GM21423 (cell line): ENCODE results near the gene DNAJC4.

Source experiments
- ATAC-seq: cut with Tn5 transposase; IDR thresholded peaks from one replicate; pipeline ENCODE4 v1.9.1; 2021; ENCODE audit warnings: mild to moderate bottlenecking, moderate library complexity; ENCODE audit not compliant: unreplicated experiment

Gene DNAJC4, protein sequence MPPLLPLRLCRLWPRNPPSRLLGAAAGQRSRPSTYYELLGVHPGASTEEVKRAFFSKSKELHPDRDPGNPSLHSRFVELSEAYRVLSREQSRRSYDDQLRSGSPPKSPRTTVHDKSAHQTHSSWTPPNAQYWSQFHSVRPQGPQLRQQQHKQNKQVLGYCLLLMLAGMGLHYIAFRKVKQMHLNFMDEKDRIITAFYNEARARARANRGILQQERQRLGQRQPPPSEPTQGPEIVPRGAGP

GRCh38 chr11:64230171-64230984 lies at the start of gene DNAJC4:
TSS of gene DNAJC4 (plus strand) at chr11:64230548. CDS start at chr11:64230855, 307 bp downstream.
- ATAC-seq, result peak; percentile 43

DNA sequence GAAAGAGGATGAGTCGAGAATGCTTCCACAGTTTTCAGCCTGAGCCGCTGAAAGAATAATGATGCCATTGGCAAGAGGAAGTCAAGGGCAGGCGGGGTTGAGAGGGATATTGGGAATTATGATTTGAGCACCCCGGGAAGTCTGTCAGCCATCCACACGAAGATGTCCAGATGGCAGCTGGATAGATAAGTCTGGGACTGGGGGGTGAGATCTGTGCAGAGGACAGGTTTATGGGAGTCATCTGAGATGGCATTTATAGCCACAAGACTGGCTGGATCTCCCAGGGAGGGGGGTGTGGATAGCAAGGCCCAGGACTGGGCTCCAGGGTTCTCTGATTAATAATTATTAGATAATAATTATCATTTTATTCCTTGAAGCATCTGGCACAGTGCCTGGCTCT lies 49.5 kb upstream of the DNAJC4 start:
- no peak for ATAC-seq

DNA sequence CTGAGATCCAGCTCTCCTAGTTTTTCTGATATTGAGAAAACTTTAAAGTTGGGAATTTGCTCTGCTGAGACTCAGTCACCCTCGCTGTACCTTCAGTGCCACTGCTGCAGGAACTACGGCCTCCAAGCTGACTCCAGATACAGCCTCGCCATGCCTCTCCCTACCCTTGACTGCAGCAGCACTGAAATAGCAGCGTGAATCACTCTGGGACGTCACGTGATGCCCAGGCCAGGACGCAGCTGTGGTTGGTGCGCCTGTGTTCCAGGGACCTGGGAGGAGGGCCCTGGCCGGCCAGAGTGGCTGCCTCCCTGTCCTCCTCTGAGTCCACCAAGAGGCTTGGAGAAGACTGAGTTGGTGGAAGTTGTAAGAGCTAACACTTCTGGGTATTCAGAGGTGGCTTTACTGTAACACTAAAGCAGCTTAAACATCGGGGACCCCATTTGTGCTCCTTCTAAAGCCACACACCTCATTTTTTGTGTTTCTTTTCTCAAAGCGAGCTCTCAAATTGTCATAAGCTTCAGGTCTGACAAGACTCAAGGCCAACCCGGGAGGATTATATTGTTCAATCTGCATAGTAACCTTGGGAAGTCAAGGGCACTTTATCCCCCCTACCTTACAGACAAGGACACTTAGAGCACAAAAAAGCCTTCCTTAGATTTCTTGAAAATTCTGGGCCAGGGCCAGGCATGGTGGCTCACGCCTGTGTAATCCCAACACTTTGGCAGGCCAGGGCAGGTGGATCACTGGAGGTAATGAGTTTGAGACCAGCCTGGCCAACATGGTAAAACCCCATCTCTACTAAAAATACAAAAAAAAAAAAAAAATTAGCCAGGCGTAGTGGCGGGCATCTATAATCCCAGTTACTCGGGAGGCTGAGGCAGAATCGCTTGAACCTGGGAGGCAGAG lies 48.6 kb upstream of the DNAJC4 start:
- ATAC-seq, result no peak

DNA sequence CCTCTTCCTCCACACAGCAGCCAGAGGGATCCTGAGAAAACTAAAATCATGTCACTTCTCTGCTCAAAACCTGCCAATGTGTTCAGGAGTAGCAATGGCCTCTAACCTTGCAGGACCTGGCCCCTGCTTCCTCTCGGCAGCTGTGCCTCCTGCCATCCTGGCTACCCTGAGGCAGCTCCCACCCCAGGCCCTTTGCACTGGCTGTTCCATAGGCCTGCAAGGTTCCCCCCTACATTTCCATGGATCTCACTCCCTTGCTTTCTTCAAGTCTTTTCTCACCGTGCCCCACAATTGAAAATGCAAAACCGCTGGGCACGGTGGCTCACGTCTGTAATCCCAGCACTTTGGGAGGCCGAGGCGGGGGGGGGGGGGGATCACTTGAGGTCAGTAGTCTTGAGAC lies 46.5 kb upstream of the DNAJC4 start:
- ATAC-seq, result no peak

- ATAC-seq, result peak; percentile 24
These were observed 45.1 kb upstream of the DNAJC4 start for GRCh38 chr11:64185175-64185692.

DNA sequence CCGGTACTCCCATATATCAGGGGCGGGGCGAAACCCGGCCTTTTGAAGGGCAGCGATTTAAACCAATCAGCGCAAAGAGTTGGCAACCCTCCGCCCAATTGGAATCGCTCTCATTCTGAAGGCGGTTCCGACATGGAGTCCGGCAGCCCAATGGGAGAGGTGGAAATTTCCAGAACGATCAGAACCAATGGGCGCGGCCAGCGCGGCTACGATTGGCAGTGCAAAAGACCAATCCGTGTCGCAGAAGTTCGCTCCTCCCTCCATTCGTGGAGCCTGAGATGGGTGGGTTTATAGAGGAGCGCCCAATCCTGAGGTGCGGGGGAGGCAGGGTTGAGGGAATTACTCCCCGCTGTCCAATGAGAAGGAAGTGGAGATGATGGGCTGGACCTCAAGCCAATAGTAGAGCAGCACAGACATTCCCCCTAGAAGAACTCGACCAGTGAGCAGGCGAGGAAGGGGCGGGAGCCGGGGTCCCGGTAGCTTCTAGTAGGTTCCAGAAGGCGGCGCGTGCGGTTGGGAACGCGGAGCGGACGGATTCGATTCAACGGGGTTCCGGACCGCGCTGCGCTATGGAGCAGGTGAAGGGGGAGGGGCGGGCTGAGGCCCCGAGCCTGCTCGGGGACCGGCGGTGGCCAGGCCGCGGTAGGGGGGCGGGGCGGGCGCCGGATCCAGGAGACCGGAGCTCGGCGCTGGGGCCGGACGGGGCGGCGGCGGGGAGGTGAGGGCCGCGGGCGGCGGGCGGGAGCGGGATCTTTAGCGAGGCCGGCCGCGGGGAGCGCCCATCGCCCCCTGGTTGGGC lies 44.5 kb upstream of the DNAJC4 start, which contains the start of gene STIP1:
Gene STIP1 (plus strand): TSS at position 479 of the 799 bp plus-strand sequence. CDS start 91 bp downstream, at position 570.
- ATAC-seq, result peak; percentile 83

GRCh38 chr11:64186492-64187165 lies 43.7 kb upstream of the DNAJC4 start:
- ATAC-seq, result no peak

DNA sequence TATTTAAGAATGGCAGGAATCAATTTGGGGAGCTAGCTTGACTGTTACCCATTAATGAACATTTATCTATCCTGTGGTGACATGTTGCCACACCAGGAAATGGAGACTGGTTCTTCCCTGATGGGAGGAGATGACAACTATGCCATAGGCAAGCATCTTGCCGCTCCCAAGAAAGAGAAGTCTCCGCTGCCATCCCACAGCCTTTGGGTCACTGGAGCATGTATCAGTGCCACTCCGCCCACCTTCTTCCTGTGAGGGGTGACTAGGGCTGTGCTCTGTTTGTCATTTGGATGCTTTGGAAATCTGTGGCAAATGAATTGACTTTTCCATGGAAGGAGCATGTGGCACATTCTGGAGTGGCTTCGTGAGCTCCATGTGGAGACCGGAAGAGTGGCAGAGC lies 37.9 kb upstream of the DNAJC4 start:
- ATAC-seq, result no peak

GRCh38 chr11:64196626-64197025 lies 33.7 kb upstream of the DNAJC4 start:
- ATAC-seq, result no peak

DNA sequence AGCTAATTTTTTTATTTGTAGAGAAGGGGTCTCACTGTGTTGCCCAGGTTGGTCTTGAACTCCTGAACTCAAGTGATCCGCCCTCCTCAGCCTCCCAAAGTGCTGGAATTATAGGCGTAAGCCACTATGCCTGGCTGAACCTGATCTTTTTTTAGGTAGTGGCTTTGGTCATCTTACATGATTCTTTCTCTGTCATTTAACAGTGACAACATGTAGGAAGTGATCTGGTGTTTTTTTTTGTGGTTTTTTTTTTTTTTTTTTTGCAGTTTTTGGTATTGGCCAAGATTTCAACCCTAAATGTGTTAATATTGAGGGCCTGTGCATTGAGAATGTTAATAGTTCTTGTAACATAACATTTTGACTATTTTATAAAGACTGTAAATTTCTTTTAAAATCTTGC lies 31.8 kb upstream of the DNAJC4 start:
- no peak for ATAC-seq

GRCh38 chr11:64201543-64201942 lies 28.8 kb upstream of the DNAJC4 start:
- ATAC-seq, result no peak

GRCh38 chr11:64202992-64203391 lies 27.4 kb upstream of the DNAJC4 start:
- ATAC-seq, result no peak

DNA sequence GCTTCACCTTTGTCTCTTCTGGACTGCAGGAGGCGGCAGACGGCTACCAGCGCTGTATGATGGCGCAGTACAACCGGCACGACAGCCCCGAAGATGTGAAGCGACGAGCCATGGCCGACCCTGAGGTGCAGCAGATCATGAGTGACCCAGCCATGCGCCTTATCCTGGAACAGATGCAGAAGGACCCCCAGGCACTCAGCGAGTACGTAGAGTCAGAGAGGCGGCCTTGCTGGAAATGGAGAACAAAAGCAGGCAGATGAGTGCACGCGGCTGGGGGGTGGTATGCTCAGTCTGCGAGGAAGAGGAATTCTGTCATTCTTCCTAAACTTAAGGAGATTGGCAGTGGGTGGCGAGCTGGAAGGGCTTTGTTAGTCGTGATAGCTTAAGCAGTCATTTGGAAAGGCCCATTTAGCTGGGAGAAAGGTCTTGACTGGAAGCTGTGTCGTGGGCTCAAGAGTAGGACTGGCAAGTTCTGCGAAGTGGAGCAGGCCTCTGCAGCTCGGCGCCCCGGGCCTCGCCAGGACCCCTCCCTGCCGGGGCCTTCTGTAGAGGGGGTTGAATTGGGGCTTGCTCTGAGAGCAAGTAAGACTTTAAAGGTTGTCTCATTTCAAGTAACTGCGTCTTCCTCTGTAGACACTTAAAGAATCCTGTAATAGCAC lies 26.8 kb upstream of the DNAJC4 start:
- no peak for ATAC-seq

GRCh38 chr11:64204080-64204440 lies 26.3 kb upstream of the DNAJC4 start:
- no peak for ATAC-seq

GRCh38 chr11:64204464-64204989 lies 25.8 kb upstream of the DNAJC4 start:
- no peak for ATAC-seq

GRCh38 chr11:64206457-64207255 lies 23.7 kb upstream of the DNAJC4 start, which contains the start of gene FERMT3:
TSS of gene FERMT3 (plus strand) at chr11:64206721. CDS start at chr11:64207365, 644 bp downstream.
- ATAC-seq, result peak; percentile 50

DNA sequence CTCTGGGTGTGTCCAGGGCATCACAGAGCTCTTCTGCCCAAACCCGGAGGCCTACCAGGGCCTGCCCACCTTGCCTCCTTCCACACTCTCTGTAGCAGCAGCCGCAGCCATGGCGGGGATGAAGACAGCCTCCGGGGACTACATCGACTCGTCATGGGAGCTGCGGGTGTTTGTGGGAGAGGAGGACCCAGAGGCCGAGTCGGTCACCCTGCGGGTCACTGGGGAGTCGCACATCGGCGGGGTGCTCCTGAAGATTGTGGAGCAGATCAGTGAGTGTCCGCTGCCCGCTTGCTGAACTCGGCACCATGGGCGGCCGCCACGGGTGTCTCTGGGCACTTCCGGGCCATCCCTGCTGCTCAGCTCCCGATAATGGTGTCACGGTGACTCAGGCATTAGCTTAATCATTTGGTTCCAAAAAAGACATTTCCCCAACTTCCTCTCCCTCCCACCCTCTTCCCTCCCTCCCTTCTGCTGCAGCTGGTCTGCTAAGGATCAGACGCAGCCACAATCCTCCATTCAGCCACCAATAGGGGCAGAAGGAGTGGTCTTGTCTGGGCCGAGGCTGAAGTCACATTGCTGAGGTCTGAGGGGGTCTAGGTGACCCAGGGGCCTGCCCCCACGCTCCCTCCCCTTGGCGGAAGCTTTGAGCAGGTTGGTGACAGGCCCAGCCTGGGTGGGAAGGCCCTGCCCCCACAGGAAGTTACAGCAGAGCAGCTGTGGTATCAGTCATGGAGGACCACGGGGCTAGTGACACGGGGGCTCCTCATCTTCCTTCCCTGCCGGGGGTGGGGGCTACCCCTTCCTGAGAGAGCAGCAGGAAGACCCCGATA lies 22.9 kb upstream of the DNAJC4 start:
- peak; percentile 59 for ATAC-seq
